Stimulated activated CD8-positive, alpha-beta memory T cell treated with anti-CD3 and anti-CD28 coated beads, Interleukin-15, amount 100 ng/mL, for 48 hours (primary cell): Measurements from ENCODE around the gene CASK.

ENCODE experiments used
- DNase-seq, 2 donors: peaks; one replicate each; pipeline ENCODE4 v3.0.0-alpha.2; 2020; ENCODE audit warnings: low read depth in 2 of 2

Gene CASK

DNA sequence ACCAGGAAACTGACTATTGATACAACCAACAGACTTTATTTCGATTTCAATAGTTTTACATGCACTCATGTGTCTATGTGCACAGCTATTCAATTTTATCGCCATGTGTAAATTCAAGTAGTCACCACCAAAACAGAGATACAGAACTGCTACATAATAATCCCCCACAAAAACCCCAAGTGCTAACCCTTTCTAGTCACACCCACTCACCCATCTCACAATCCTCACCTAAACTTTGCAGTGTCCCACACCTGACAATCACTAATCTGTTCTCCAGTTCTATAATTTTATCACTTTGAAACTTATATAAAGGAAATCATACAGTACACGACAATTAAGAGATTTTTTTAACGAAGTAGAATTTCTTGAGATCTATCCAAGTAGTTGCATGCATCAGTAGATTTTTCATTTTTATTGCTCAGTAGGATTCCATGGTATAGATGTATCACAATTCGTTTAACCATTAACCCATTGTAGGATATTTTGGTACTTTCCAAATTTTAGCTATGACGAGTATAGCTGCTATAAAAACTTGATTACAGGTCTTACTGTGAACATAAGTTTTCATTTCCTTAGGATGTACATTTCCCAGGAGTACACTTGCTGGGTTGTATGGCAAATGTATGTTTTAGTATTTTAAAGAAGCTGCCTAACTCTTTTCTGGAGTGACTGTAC is 85.9 kb downstream of the CASK start:
- no peak for DNase-seq

- DNase-seq, result no peak
Measured at GRCh38 chrX:41828826-41829225, 94.5 kb downstream of the CASK start.

DNA sequence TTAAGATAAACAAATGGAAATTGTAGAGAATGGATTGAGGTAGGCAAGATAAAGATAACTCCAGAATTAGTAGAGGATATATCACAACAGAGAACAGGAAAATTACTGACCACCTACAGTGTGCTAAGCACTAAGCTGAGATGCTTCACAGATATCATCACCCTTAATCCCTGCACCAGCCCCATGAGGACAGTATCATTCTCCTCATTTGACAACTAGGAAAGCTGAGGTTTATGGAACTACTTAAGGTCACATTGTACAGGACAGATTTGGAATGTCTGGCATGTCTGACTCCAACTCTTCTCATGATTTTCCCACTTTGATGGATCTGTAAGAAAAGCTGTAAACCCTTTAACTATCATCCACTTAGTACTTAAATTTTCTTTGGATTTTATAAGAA is 95.5 kb downstream of the CASK start:
- DNase-seq, result no peak

DNA sequence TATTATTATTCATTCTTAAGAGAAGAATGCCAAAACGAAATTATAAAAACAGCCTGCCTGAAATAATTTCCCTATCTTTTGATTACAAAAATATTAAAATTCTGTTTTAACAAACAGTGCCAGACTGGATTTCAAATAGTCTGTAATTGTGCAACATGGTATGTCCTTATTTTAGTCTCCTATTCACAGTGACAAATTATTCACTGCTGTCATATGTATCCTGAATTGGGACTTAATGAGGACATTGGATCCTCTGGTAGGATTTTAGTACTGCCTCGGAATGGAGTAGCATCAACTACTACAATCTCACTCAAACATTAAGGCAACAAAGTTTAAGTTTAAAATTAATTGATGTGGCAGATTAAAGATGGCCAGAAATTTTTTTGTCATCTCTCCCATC is 97.6 kb downstream of the CASK start:
- DNase-seq, result no peak

- DNase-seq, result no peak
Measured at GRCh38 chrX:41824551-41824950, 98.8 kb downstream of the CASK start.

DNA sequence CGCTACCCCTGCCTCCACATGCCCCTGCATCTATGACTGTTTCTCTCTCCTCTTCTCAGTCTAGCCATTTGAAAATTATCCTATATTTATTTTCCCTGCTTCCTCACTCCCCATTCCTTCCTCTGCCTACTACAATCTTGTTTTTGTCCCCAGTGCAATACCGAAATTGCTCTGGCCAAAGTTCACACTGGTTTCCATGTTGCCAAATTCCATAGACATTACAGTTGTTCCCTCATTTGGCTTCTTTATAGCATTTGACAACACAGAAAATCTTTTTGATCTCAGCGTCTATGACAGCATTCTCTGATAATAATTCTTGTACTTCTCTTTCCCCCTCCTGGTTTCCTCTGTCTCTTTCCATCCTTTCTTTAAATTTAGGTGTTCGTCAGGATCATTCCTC is 100.0 kb downstream of the CASK start:
- no peak for DNase-seq

- no peak for DNase-seq
Measured at GRCh38 chrX:41822892-41823291, 100.5 kb downstream of the CASK start.

- no peak for DNase-seq
Measured at GRCh38 chrX:41808047-41808446, 115.3 kb downstream of the CASK start.

DNA sequence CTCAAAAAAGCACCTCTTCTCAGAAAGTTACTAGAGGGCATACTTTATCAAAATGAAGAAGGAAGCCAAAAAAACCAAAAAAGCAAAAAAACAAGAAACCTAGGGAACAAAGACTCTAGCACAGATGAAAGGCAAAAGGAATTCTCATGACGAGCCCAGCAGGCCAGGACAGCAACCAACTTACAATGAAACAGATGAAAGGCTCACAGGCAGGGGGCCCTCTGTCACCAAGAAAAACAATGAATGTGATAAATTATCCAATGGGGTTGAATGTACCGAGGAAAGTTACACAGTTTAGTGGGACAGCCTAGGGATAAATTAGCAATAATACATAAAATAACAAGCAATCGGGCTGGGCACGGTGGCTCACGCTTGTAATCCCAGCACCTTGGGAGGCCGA is 120.4 kb downstream of the CASK start:
- no peak for DNase-seq

GRCh38 chrX:41799661-41800060 is 123.7 kb downstream of the CASK start:
- DNase-seq, result no peak

GRCh38 chrX:41796577-41796976 is 126.8 kb downstream of the CASK start:
- no peak for DNase-seq

GRCh38 chrX:41796046-41796445 is 127.3 kb downstream of the CASK start:
- DNase-seq, result no peak

- no peak for DNase-seq
Measured at GRCh38 chrX:41789374-41789773, 134.0 kb downstream of the CASK start.

DNA sequence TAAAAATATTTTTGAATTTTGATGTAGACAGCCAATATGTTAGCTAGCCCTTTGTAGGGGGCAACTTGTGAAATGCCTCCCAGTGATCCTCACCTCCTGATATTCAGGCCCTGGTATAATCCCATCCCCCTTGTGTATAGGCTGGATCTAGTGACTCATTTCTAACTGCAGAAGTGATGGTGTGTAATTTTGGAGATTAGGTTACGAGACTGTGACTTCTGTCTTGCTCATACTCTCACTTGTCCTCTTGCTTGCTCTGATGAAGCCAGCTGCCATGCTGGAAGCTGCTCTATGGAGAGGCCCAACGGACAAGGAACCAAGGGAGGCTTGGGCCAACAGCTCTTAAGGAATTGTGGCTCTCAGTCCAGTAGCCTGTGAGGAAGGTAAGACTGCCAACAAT is 137.7 kb downstream of the CASK start:
- DNase-seq, result no peak

DNA sequence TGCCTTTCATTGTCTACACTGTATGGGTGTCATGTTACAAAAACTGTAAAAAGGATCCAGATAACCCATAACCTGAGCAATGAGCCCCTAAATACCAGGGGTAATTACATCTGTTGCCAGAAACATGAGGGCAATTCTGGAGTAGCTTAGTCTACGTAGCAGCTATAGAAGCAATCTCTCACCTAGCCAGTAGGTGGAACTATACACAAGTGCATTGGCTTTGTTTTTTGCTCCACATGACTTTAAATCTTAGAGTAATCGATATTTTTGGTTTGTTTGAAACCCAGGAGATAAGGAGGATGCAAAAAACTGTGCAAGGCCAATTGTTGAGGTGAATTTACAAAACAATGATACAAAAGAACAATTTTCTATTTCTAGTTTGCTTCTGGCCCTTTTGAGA is 141.9 kb downstream of the CASK start:
- no peak for DNase-seq

DNA sequence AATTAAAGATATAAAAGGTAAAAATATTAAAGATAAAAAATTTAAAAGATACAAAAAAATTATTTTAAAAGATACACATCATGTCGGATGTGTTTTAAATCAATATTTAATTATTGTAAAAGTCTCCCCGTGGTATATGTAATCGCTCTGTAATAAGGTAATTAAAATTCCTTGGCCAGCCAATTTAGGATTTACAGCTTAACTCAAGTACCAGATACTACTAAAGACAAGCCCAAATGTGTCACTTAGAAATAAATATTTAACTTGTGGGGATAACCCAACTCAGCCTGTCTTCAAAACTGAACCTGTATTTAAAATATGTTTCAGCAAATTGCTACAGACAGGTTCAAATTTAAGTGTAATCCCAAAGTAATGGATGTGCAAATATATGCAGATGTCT is 143.4 kb downstream of the CASK start:
- DNase-seq, result no peak

DNA sequence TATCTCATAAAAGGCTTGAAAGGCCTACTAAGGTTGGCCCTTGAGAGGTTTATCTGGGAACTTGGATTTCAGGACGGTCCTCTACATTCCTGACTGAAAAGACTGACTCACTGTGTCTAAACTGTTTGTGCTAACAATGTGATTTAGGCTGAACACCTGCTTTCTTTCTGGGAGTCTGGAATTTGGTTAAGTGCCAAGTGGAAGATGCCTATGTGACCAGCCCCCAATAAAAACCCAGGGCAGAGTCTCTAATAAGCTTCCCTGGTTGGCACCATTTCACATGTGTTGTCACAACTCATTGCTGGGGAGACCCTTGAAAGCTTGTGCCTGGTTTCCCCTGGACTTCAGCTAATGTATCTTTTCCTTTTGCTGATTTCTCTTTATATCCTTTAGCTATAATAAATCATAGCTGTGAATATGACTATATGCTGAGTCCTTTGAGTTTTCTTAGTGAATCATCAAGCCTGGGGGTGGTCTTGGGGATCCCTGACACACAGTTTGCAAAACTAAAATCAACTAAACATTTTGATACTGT is 144.3 kb downstream of the CASK start:
- no peak for DNase-seq

- no peak for DNase-seq
Measured at GRCh38 chrX:41761702-41762101, 161.7 kb downstream of the CASK start.

DNA sequence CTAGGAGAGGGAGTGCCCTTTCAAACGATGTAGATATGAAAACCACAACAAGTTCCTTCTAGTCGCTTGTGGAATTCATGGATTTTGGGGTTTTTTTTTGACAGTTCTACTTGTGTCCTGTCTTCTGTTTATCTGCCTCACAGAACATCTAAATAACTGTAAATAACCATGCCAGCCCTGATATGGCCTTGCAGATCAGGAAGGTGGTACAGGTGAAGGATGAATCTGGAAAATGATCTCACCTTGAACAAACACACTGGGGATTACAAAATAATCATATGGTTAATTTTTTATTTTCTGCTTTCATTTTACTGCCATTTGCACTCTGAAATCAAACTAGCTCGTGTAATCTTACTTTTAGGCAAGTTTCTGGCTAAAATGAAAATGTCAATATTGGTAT is 162.2 kb downstream of the CASK start:
- DNase-seq, result no peak

DNA sequence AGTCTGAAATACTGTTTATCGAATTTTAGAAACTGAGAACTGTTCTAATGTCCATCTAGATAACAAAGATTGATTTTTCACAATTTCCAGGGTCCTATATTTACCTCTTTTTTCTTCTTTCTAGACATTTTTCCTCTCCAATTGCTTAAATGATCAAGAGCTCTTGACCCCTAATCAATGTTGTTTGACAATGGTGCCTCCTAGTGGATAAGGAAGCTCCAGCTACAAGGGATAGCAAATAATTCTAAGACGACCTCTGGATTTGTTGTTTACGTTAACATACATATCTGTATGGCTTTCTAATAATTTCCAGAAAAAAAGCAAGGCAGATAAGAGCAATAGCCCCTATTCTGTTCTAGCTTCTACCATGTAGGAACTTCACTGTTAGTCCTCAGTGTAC is 163.5 kb downstream of the CASK start:
- no peak for DNase-seq

DNA sequence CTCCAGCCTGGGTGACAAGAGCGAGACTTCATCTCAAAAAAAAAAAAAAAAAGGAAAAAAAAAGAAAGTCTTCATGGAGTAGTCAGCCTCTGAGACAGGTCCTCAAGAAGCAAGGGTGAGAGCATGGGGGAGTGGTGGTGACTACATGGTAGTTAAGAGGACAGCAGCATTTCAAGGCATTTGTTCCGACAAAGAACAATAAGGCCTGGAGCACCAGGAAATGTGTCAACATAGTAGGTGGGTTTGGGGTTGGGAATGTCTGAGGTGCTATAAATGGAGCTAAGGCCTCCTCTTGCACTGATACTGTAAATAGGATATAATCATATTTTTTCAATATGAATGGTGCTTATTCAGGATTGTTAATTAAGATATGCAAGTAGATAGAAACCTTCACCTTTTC is 165.0 kb downstream of the CASK start:
- DNase-seq, result no peak

- no peak for DNase-seq
Measured at GRCh38 chrX:41750716-41751115, 172.6 kb downstream of the CASK start.

- DNase-seq, result no peak
Measured at GRCh38 chrX:41739871-41740270, 183.5 kb downstream of the CASK start.

GRCh38 chrX:41737065-41737464 is 186.3 kb downstream of the CASK start:
- DNase-seq, result peak; percentile 8 to 21
